SJSA1 (cell line): ENCODE data around the gene GRAMD4. TPM values are rescaled to one million over a fixed set of nuclear protein-coding genes. Genes with fewer than 3 reads are reported as not detected.

Source experiments
- DNase-seq, 2 experiments: peaks; one replicate each; pipeline ENCODE4 v3.0.0-alpha.2; 2015 to 2020; ENCODE audit warnings: low spot score in 2 of 2, low read depth in 1 of 2
- H3K27ac ChIP-seq: fragments of 250-450 bp; sonication (Bioruptor Pico); 2 replicates; pipeline ENCODE4 v1.5.1; 2020; ENCODE audit warnings: mild to moderate bottlenecking, moderate library complexity
- H3K27me3 ChIP-seq: fragments of 250-450 bp; sonication (Bioruptor Pico); replicated peaks from 2 replicates; pipeline ENCODE4 v1.5.1; 2020; ENCODE audit warnings: mild to moderate bottlenecking, moderate library complexity
- H3K36me3 ChIP-seq: fragments of 250-450 bp; sonication (Bioruptor Pico); 2 replicates; pipeline ENCODE4 v1.5.1; 2020; ENCODE audit warnings: mild to moderate bottlenecking
- H3K4me1 ChIP-seq: fragments of 250-450 bp; sonication (Bioruptor Pico); replicated peaks from 2 replicates; pipeline ENCODE4 v1.6.1; 2021; ENCODE audit warnings: mild to moderate bottlenecking
- H3K4me3 ChIP-seq: fragments of 250-450 bp; sonication (Bioruptor Pico); 2 replicates; pipeline ENCODE4 v1.5.1; 2020; ENCODE audit warnings: mild to moderate bottlenecking
- H3K9me3 ChIP-seq: fragments of 250-450 bp; sonication (Bioruptor Pico); replicated peaks from 2 replicates; pipeline ENCODE4 v1.5.1; 2020; ENCODE audit warnings: mild to moderate bottlenecking
- total RNA-seq: library from RNA; depleted of rRNA; stranded (reverse); fragments of >200 nt; shearing (Covaris generic); gene quantifications from 2 replicates; pipeline ENCODE4 v1.2.3, GENCODE V29; 2014

The GRAMD4 gene
- total RNA-seq, 1 experiment from 2014 or later, result 5.8 TPM

DNA sequence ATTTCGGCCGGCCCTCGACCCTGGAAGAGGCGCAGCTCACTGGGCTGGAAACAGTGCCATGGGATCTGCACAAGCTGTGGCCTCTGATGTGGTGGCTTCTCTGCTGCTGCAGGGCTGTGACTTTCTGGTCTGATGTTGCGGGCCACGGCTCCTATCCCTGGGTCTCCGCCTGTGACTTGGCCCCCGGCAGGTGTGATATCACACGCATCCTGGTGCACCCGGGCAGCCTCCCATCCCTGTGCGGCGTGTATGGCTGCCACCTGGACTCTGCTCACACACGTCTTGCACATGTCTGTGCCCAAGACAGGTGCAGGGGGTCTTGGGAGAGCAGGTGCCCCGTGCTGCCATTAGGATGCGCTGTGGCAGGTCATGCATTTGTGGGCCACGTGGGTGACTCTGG, 31.1 kb downstream of the GRAMD4 start:
- no peaks in the 10 kb centered on the region for H3K9me3 ChIP-seq

DNA sequence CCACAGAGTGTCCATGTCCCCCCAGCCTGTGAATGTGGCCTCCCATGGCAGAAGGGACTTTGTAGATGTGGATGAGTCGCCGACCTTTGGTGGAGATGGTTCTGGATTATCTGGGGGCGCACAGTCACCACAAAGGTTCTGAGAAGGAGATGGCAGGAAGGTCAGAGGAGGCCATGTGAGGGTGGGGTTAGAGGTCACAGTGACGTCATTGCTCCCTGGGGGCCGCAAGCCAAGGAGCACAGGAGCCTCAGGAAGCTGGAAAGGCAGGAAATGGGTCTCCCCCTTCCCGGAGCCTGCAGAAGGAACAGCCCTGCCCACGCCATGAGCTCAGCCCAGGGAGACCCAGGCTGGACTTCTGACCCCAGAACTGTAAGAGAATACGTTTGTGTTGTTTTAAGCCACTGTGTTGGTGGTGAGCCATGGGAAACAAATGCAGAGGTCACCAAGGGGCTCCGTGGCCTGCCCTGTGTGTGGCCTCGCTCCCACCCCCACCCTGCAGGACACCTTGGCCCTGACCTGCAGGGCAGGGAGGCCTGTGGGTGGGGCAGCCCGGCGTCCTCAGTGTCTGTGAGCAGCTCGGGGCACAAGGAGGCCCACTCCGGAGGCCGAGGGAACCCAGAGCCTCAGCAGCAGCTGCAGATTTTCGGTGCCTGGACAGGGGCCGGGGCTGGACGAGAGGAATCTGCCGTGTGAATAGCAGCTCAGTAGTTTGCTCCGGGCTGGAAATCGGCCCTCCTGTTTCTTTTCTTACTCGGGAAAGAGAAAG, 32.1 kb downstream of the GRAMD4 start:
- no peak overlapping the region for H3K4me3 ChIP-seq
- no peaks in the 10 kb centered on the region for H3K36me3 ChIP-seq
- no peaks in the 10 kb centered on the region for H3K27me3 ChIP-seq
- H3K9me3 ChIP-seq, result no peaks in the 10 kb centered on the region
- peak in 1 of 2 experiments; percentile 19 for DNase-seq
- no peak overlapping the region for H3K27ac ChIP-seq
- H3K4me1 ChIP-seq, result peaks cover 13% of the 10 kb centered on the region

More for the DNA sequence above, 31.1 kb downstream of the GRAMD4 start:
- H3K27ac ChIP-seq, result no peak overlapping the region
- no peaks in the 10 kb centered on the region for H3K27me3 ChIP-seq
- H3K4me3 ChIP-seq, result no peak overlapping the region
- H3K4me1 ChIP-seq, result peaks cover 13% of the 10 kb centered on the region
- no peak for DNase-seq
- no peaks in the 10 kb centered on the region for H3K36me3 ChIP-seq

DNA sequence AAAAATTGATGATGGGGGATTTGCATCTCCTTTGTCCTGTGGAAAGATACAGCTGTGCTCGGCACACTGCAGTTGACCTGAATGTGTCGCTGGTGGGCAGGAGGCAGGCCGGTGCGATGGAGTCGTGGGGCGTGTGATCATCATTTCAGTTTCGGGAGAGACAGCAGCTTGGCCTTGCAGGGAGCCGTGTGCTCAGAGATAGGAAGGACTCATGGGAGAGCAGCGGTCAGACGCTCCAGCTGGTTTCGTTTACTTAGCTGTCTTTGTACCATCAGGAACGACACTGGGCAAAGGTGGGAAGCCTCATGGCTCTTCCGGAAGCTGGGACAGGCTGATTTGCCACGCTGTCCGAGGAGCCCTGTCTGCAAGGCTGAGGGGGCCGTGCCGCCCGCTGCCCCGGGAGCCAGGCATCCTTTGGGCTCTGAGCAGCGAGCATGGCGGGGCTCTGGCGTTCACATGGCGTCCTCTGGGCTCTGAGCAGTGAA, 32.7 kb downstream of the GRAMD4 start:
- Histone ChIP-seq H3K36me3 (no peaks in the 10 kb centered on the region), H3K4me1 (peaks cover 13% of the 10 kb centered on the region), H3K4me3 (no peak overlapping the region), H3K27me3 (no peaks in the 10 kb centered on the region), H3K27ac (no peak overlapping the region), H3K9me3 (no peaks in the 10 kb centered on the region)
- DNase-seq, result no peak

DNA sequence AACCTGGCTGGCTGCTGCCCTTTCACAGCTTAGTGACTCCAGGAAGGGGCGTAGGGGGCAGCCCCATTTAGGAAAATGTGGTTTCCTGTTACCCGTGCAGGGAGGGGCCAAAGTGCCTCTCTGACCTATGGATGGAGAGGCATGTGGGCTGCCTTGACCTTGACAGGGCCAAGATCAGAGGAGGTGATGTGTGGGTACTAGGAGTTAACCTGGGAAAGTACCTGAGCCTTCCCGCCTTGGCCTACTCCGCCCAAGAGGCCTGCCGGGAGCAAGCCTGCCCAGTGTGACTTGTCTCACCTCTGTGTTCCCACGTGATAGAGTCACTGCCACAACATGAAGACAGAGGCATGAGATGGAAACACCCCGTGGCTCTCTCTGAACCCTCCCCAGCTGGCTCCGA, 33.4 kb downstream of the GRAMD4 start:
- H3K36me3 ChIP-seq, result no peaks in the 10 kb centered on the region
- no peak overlapping the region for H3K4me3 ChIP-seq
- H3K27ac ChIP-seq, result no peak overlapping the region
- DNase-seq, result no peak
- no peaks in the 10 kb centered on the region for H3K27me3 ChIP-seq
- H3K9me3 ChIP-seq, result no peaks in the 10 kb centered on the region
- peaks cover 13% of the 10 kb centered on the region for H3K4me1 ChIP-seq

DNA sequence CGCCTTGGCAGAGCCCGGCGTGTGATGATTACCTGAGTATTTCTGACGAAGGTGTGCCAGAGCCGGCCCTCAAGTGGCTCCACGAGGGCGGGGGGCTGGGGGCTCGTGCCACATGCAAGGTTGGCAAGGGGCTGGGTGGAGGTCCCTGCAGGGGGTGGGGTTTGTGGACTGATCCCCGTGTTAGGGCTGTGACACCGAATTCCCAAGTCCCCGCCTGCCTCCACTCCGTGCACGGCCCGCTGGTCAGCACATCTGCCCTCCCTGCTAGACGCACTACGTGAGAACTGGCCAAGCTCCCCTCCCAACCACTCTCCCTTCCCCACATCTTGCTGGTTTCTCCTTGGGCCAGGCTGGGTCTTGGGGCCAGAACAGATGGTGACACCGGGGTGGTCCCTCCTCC, 34.2 kb downstream of the GRAMD4 start:
- peaks cover 13% of the 10 kb centered on the region for H3K4me1 ChIP-seq
- no peak for DNase-seq
- H3K36me3 ChIP-seq, result no peaks in the 10 kb centered on the region
- H3K27me3 ChIP-seq, result no peaks in the 10 kb centered on the region
- no peak overlapping the region for H3K27ac ChIP-seq
- no peaks in the 10 kb centered on the region for H3K9me3 ChIP-seq
- H3K4me3 ChIP-seq, result no peak overlapping the region

DNA sequence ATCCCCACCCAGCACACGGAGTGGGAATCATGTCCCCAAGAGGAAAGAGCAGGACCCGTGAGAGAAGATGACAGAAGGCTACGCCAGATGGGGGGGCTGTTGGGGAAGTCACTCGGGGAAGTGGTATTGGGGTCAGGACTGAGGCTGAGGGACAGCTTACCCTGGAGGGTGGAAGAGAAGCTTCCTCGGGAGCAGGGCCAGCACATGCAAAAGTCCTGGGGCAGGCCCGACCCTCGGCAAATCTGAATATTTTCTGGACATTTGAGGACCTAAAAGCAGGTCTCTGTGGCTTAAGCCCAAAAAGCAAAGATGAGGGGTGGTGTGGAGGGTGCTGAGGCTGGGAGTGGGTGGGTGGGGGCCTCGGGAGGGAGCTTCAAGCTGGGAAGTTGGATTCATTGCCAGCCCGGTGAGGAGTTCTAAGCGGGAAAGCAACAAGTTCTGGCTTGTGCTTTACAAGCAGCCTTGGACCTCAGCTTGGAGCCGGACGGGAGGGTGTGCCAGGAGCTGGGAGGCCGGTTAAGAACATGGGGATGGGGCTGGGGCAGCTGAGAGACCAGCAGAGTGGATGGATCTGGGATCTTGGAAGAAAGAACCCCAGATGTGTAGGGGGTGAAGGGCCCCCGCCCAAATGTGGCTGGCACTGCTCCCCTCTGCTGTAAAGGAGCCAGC, 34.9 kb downstream of the GRAMD4 start:
- Histone ChIP-seq H3K36me3 (no peaks in the 10 kb centered on the region), H3K27ac (no peak overlapping the region), H3K4me1 (peaks cover 13% of the 10 kb centered on the region), H3K4me3 (no peak overlapping the region), H3K27me3 (no peaks in the 10 kb centered on the region), H3K9me3 (no peaks in the 10 kb centered on the region)
- no peak for DNase-seq

DNA sequence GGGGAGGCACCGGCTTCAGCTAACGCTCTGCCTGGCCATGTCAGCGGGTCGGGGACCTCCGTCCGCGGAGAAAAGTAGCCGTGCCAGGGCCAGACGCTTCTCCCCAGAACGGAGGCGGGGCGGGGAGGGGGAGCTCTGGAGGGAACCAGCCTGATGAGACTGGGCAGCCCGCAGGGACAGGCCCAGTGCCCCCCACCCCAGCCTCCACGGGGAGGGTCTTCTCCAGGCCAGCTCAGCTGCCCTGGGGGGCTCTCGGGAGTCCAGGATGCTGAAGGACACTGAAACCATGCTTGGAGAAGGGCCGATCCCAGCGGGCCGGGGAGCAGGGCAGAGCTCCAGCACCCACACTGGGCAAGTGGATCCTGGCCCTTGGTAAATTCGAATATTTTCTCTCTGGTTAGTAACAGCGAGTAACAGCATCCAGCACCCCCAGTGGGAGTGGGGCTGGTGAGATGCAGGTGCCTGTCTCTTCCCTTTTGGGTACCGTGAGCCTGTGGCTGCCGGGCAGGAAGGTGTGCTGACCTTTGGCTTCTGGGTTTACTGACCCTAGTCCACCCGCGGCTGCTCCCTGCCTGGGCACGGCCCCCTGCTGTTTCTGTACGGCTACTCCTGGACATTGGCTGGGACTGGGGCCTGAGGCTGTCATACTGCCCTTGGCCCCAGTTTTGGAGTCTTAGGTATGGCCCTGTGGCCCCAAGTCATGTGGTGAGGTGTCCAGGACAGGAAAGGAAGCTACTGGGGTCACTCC, 35.8 kb downstream of the GRAMD4 start:
- no peaks in the 10 kb centered on the region for H3K36me3 ChIP-seq
- no peak overlapping the region for H3K4me3 ChIP-seq
- no peaks in the 10 kb centered on the region for H3K9me3 ChIP-seq
- no peak for DNase-seq
- H3K27ac ChIP-seq, result no peak overlapping the region
- H3K27me3 ChIP-seq, result no peaks in the 10 kb centered on the region
- peaks cover 13% of the 10 kb centered on the region for H3K4me1 ChIP-seq

DNA sequence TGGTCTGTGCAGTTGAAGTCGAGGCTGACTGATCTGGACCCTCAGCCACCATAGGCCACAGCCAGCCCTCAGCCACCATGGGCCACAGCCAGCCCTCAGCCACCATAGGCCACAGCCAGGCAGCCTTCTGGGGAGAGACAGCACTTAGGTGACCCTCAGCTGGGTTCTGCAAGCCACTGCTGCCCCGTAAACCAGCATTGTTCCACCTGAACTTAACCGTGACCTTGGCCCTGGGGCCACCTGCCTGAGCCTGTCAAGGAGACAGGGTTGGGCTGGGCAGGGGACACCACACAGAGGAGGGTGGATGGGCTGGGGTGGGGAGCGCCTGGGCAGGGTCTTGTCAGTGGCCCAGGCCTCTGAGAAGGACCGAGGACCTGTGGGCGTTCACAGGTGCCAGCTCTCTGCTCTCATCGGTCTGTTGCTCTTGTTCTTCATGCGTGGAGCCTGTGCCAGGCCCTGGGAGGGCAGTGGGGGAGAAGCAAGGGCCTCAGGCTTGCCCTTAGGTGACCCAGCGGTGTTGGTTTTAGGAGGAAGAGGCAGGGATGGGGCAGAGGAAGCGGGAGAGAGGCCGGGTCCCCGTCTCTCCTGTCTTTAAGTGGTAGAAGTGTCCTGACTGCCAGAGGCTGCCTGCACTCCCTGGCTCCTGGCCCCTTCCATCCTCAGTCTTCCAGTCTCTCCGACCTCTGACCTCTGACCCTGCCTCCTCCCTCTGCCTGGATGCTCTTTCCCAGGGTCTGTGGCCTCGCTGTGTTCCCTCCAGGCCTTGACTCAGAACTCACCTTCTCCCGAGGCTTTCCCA, 36.9 kb downstream of the GRAMD4 start:
- Histone ChIP-seq H3K9me3 (no peaks in the 10 kb centered on the region), H3K27ac (no peak overlapping the region), H3K36me3 (no peaks in the 10 kb centered on the region), H3K4me1 (peaks cover 10% of the 10 kb centered on the region), H3K4me3 (no peak overlapping the region), H3K27me3 (no peaks in the 10 kb centered on the region)
- DNase-seq, result no peak

DNA sequence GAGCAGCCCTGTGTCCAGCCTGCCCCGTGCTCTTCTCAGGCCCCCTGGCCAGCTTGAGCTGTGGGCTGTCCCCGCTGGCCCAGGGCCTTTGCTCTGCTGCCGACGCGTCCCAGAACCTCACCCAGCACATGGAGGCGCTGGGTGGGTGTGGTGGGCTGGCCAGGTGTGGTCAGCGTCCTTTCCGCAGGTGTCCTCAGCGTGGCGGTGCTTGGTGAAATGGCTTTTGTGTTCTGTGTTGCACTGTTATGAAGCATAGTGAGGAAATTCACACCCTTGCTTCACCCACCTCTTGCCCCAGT, 37.4 kb downstream of the GRAMD4 start:
- no peaks in the 10 kb centered on the region for H3K27me3 ChIP-seq
- H3K27ac ChIP-seq, result no peak overlapping the region
- no peak overlapping the region for H3K4me3 ChIP-seq
- H3K36me3 ChIP-seq, result no peaks in the 10 kb centered on the region
- peaks cover 4% of the 10 kb centered on the region for H3K4me1 ChIP-seq
- DNase-seq, result no peak
- H3K9me3 ChIP-seq, result no peaks in the 10 kb centered on the region

- DNase-seq, result no peak
- H3K9me3 ChIP-seq, result no peaks in the 10 kb centered on the region
- no peaks in the 10 kb centered on the region; the same call in 1 of the 2 replicates for H3K4me1 ChIP-seq
- H3K27me3 ChIP-seq, result no peaks in the 10 kb centered on the region
- no peak overlapping the region for H3K27ac ChIP-seq
- no peak overlapping the region for H3K4me3 ChIP-seq
- H3K36me3 ChIP-seq, result no peaks in the 10 kb centered on the region
These were observed 38.1 kb downstream of the GRAMD4 start for GRCh38 chr22:46657996-46658947.

GRCh38 chr22:46659059-46659790, 39.0 kb downstream of the GRAMD4 start:
- Histone ChIP-seq H3K9me3 (no peaks in the 10 kb centered on the region), H3K36me3 (no peaks in the 10 kb centered on the region), H3K27me3 (no peaks in the 10 kb centered on the region), H3K4me1 (no peaks in the 10 kb centered on the region; the same call in 1 of the 2 replicates), H3K4me3 (no peak overlapping the region), H3K27ac (no peak overlapping the region)
- DNase-seq, result no peak

DNA sequence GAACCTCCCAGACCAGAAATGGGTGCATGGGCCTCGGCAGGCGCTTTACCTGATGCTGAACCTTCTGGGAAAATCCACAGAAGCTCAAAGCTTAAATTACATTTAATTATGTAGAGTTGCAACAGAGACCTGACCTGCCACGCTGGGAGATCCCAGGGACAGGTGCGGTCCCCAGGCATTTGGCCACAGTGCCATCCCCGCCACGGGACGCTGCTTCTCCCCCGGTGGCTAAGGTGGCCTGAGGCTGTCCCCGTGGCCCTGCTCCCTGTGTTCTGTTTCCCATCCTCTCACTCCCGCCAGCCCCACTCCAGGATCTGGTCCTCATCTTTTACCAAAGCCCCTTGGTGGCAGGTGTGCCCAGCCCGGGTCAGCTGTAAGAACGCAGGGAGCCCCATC, 39.6 kb downstream of the GRAMD4 start:
- H3K27me3 ChIP-seq, result no peaks in the 10 kb centered on the region
- no peak for DNase-seq
- no peaks in the 10 kb centered on the region for H3K36me3 ChIP-seq
- no peak overlapping the region for H3K27ac ChIP-seq
- H3K9me3 ChIP-seq, result no peaks in the 10 kb centered on the region
- no peaks in the 10 kb centered on the region; the same call in 1 of the 2 replicates for H3K4me1 ChIP-seq
- H3K4me3 ChIP-seq, result no peak overlapping the region
